Fibroblast of skin of right quadriceps (primary cell): Measurements from ENCODE around the gene SPTBN1.

Experiments
- DNase-seq: peaks from one replicate; pipeline ENCODE4 v3.0.0-alpha.2; 2013

Gene SPTBN1

GRCh38 chr2:54455563-54456361 is at the start of gene SPTBN1:
SPTBN1 (plus strand) TSS chr2:54456327; CDS start chr2:54526419, 70,092 bp downstream.
- DNase-seq = peak; percentile 89

- DNase-seq = no peak
Measured at GRCh38 chr2:54407693-54408092, 48.4 kb upstream of the SPTBN1 start.

- DNase-seq = no peak
Measured at GRCh38 chr2:54408288-54408687, 47.8 kb upstream of the SPTBN1 start.

GRCh38 chr2:54409752-54410151 is 46.4 kb upstream of the SPTBN1 start:
- no peak for DNase-seq

GRCh38 chr2:54411801-54412354 is 44.2 kb upstream of the SPTBN1 start:
- DNase-seq = no peak

GRCh38 chr2:54416166-54416813 is 39.8 kb upstream of the SPTBN1 start:
- no peak for DNase-seq

- no peak for DNase-seq
Measured at GRCh38 chr2:54416938-54417337, 39.2 kb upstream of the SPTBN1 start.

- DNase-seq = no peak
Measured at GRCh38 chr2:54417577-54417976, 38.5 kb upstream of the SPTBN1 start.

- peak; percentile 38 for DNase-seq
Measured at GRCh38 chr2:54419388-54419787, 36.7 kb upstream of the SPTBN1 start.

GRCh38 chr2:54419855-54420523 is 36.1 kb upstream of the SPTBN1 start:
- peak; percentile 32 for DNase-seq

GRCh38 chr2:54420524-54421172 is 35.5 kb upstream of the SPTBN1 start:
- no peak for DNase-seq

GRCh38 chr2:54422072-54422581 is 34.0 kb upstream of the SPTBN1 start:
- DNase-seq = no peak

GRCh38 chr2:54423213-54423612 is 32.9 kb upstream of the SPTBN1 start:
- DNase-seq = no peak

- no peak for DNase-seq
Measured at GRCh38 chr2:54424555-54425163, 31.5 kb upstream of the SPTBN1 start.

- DNase-seq = no peak
Measured at GRCh38 chr2:54428108-54428831, 27.9 kb upstream of the SPTBN1 start.

GRCh38 chr2:54429054-54429453 is 27.1 kb upstream of the SPTBN1 start:
- DNase-seq = peak; percentile 69

- DNase-seq = no peak
Measured at GRCh38 chr2:54429811-54430551, 26.1 kb upstream of the SPTBN1 start.

- no peak for DNase-seq
Measured at GRCh38 chr2:54430649-54431048, 25.5 kb upstream of the SPTBN1 start.

GRCh38 chr2:54432251-54433015 is 23.7 kb upstream of the SPTBN1 start:
- no peak for DNase-seq

- no peak for DNase-seq
Measured at GRCh38 chr2:54434229-54434628, 21.9 kb upstream of the SPTBN1 start.
